ENCODE data around the gene ARHGAP35. TPM values are rescaled to one million over a fixed set of nuclear protein-coding genes. Genes with fewer than 3 reads are reported as not detected.

ARHGAP35 gene
- total RNA-seq, 1 experiment from 2014 or later: 64.1 TPM

DNA sequence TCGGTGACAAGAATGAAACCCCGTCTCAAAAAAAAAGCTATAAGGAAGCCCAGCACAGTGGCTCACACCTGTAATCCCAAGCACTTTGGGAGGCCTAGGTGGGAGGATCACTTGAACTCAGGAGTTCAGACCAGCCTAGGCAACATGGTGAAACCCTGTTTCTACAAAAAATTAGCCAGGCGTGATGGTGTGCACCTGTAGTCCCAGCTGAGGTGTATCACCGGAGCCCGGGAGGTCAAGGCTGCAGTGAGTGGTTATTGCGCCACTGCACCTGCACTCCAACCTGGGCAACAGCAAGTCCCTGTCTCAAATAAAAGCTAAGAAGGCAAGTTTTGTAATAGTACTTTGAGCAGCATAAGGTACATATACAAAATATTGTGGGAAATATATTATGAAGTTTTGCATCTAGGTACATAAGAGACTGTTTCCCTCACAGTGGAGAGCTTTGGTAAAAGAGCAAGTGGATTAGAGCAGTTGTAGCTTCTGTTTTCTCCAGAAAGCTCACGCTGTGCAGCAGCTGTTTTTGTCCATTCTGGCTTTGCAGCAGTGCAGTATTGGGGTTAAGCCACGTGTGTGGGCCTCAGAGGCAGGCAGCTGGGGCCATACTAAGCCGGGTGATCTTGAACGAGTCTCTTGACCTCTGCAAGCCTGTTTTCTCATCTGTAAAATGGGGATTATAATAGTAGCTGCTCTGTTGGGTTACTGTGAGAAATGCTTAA lies 35.4 kb downstream of the ARHGAP35 start:
- H3K27ac ChIP-seq (ENCODE audit: low read length): 0 out of 2 replicates have a peak overlapping the region, but pooled peaks have one; percentile 21
- BruUV-seq (replicated peaks): no TSS peak
- POLR2A ChIA-PET: no interaction called here

GRCh38 chr19:46898731-46899130 lies 37.9 kb downstream of the ARHGAP35 start:
- in situ Hi-C loops (cut with HindIII; ENCODE audit: low pct_unique_long_range_greater_than_20kb, low sequenced_read_pairs): no loop called here
- CTCF ChIA-PET: no interaction called here
- H3K4me1 ChIP-seq (ENCODE audit: control insufficient read depth, insufficient read depth, low read length): peaks cover 49% of the 10 kb centered on the region

More for the DNA sequence above, 35.4 kb downstream of the ARHGAP35 start:
- intact Hi-C loops (cut with micrococcal nuclease; ENCODE audit: unreplicated experiment): no loop called here
- ATAC-seq: no peak
- H3K4me3 ChIP-seq (ENCODE audit: low read depth in 2 of 2, low read length in 2 of 2): no peak overlapping the region
- H3K4me1 ChIP-seq (ENCODE audit: control insufficient read depth, insufficient read depth, low read length): peaks cover 34% of the 10 kb centered on the region
- in situ Hi-C loops (cut with HindIII; ENCODE audit: low pct_unique_long_range_greater_than_20kb, low sequenced_read_pairs): no loop called here
- no peaks in the 10 kb centered on the region; the same call in 1 of the 2 replicates for H3K36me3 ChIP-seq (ENCODE audit: control insufficient read depth, insufficient read depth, low read length)
- H3K9me3 ChIP-seq (ENCODE audit: control insufficient read depth, insufficient read depth, low read depth, low read length): no peaks in the 10 kb centered on the region
- TF ChIP-seq TCF7L2 (IDR thresholded peaks at IDR 0.05; ENCODE audit: low read depth, low read length): no peak
- TF ChIP-seq, protein P1, sequence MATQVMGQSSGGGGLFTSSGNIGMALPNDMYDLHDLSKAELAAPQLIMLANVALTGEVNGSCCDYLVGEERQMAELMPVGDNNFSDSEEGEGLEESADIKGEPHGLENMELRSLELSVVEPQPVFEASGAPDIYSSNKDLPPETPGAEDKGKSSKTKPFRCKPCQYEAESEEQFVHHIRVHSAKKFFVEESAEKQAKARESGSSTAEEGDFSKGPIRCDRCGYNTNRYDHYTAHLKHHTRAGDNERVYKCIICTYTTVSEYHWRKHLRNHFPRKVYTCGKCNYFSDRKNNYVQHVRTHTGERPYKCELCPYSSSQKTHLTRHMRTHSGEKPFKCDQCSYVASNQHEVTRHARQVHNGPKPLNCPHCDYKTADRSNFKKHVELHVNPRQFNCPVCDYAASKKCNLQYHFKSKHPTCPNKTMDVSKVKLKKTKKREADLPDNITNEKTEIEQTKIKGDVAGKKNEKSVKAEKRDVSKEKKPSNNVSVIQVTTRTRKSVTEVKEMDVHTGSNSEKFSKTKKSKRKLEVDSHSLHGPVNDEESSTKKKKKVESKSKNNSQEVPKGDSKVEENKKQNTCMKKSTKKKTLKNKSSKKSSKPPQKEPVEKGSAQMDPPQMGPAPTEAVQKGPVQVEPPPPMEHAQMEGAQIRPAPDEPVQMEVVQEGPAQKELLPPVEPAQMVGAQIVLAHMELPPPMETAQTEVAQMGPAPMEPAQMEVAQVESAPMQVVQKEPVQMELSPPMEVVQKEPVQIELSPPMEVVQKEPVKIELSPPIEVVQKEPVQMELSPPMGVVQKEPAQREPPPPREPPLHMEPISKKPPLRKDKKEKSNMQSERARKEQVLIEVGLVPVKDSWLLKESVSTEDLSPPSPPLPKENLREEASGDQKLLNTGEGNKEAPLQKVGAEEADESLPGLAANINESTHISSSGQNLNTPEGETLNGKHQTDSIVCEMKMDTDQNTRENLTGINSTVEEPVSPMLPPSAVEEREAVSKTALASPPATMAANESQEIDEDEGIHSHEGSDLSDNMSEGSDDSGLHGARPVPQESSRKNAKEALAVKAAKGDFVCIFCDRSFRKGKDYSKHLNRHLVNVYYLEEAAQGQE (IDR thresholded peaks at IDR 0.05; ENCODE audit: insufficient read depth in 1 of 2, low read depth in 2 of 2, low read length in 1 of 2): no peak
- TF ChIP-seq POLR2AphosphoS5 (IDR thresholded peaks at IDR 0.05; ENCODE audit: low read depth, low read length): no peak
- no peak for TF ChIP-seq SIN3A (IDR thresholded peaks at IDR 0.05; ENCODE audit: borderline replicate concordance, insufficient read depth, low read depth, low read length)
- TF ChIP-seq CTCF (IDR thresholded peaks at IDR 0.05): no peak
- H3K27me3 ChIP-seq (ENCODE audit: control insufficient read depth, insufficient read depth, low read length): no peaks in the 10 kb centered on the region
- CTCF ChIA-PET: no interaction called here
- no peak for DNase-seq (ENCODE audit: low read depth, low spot score)

More at GRCh38 chr19:46898731-46899130, 37.9 kb downstream of the ARHGAP35 start:
- DNase-seq (ENCODE audit: low read depth, low spot score) (no peak), ATAC-seq (peak; percentile 44; the same call in 1 of the 2 replicates)
- TF ChIP-seq POLR2AphosphoS5 (IDR thresholded peaks at IDR 0.05; ENCODE audit: low read depth, low read length) (no peak), SIN3A (IDR thresholded peaks at IDR 0.05; ENCODE audit: borderline replicate concordance, insufficient read depth, low read depth, low read length) (no peak), TCF7L2 (IDR thresholded peaks at IDR 0.05; ENCODE audit: low read depth, low read length) (no peak), CTCF (IDR thresholded peaks at IDR 0.05) (no peak)
- TF ChIP-seq, protein P1 (IDR thresholded peaks at IDR 0.05; ENCODE audit: insufficient read depth in 1 of 2, low read depth in 2 of 2, low read length in 1 of 2): no peak
- Histone ChIP-seq H3K9me3 (ENCODE audit: control insufficient read depth, insufficient read depth, low read depth, low read length) (no peaks in the 10 kb centered on the region), H3K4me3 (ENCODE audit: low read depth in 2 of 2, low read length in 2 of 2) (no peak overlapping the region), H3K27me3 (ENCODE audit: control insufficient read depth, insufficient read depth, low read length) (no peaks in the 10 kb centered on the region), H3K36me3 (ENCODE audit: control insufficient read depth, insufficient read depth, low read length) (no peaks in the 10 kb centered on the region), H3K27ac (ENCODE audit: low read length) (peak overlapping the region; percentile 6; the same call in 1 of the 2 replicates)
- POLR2A ChIA-PET: interaction anchor here (0.7 kb wide), 1 partner anchor 27 kb away, joined by 3 read pairs; no protein-coding TSS in a partner anchor
- no TSS peak for BruUV-seq (replicated peaks)
- intact Hi-C loops (cut with micrococcal nuclease; ENCODE audit: unreplicated experiment): no loop called here
